Measurements from ENCODE around the gene RAB1A. TPM values are rescaled to one million over a fixed set of nuclear protein-coding genes. Genes with fewer than 3 reads are reported as not detected.

Gene RAB1A
- total RNA-seq, 1 experiment from 2014 or later: 119 TPM

DNA sequence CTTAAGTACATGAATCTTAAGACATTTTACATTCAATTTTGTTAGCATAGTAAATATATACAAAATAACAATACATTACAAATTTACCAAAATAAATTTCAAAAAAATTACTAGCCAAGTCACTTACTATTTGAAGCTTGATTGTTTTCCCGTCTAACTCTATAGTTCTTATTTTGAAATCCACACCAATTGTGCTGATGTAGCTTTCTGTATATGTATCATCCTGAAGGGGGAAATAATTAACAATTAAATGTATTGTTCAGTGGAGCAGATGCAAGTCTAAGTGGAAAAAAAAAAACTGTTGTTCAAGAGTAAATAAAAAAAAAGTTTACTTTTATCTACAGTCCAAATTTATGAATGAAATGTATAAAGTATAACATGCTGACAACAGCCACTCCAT, 32.1 kb downstream of the RAB1A start:
- ChIA-PET CTCF (no interaction called here), POLR2A (ENCODE audit: low non-redundant PET) (no interaction called here)
- no peak for TF ChIP-seq EZH2 (IDR thresholded peaks at IDR 0.05; ENCODE audit: borderline replicate concordance, low read depth, low read length, poor library complexity, severe bottlenecking)
- TF ChIP-seq, protein P1, sequence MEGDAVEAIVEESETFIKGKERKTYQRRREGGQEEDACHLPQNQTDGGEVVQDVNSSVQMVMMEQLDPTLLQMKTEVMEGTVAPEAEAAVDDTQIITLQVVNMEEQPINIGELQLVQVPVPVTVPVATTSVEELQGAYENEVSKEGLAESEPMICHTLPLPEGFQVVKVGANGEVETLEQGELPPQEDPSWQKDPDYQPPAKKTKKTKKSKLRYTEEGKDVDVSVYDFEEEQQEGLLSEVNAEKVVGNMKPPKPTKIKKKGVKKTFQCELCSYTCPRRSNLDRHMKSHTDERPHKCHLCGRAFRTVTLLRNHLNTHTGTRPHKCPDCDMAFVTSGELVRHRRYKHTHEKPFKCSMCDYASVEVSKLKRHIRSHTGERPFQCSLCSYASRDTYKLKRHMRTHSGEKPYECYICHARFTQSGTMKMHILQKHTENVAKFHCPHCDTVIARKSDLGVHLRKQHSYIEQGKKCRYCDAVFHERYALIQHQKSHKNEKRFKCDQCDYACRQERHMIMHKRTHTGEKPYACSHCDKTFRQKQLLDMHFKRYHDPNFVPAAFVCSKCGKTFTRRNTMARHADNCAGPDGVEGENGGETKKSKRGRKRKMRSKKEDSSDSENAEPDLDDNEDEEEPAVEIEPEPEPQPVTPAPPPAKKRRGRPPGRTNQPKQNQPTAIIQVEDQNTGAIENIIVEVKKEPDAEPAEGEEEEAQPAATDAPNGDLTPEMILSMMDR (conservative IDR thresholded peaks at IDR 0.05; ENCODE audit: low read depth, low read length): no peak
- Histone ChIP-seq H3K36me3 (ENCODE audit: insufficient read depth, low read length, poor library complexity, severe bottlenecking) (peaks cover 46% of the 10 kb centered on the region), H3K9me3 (ENCODE audit: low read depth, low read length, poor library complexity, severe bottlenecking) (no peaks in the 10 kb centered on the region), H3K27ac (ENCODE audit: low read depth, low read length, poor library complexity, severe bottlenecking) (no peak overlapping the region), H3K4me1 (ENCODE audit: insufficient read depth, low read length, poor library complexity, severe bottlenecking) (peaks cover 5% of the 10 kb centered on the region), H3K4me3 (ENCODE audit: low read depth, low read length, poor library complexity, severe bottlenecking) (no peak overlapping the region), H3K27me3 (replicated peaks; ENCODE audit: insufficient read depth, low read depth, low read length, poor library complexity) (no peaks in the 10 kb centered on the region)
- intact Hi-C loops (cut with micrococcal nuclease; ENCODE audit: unreplicated experiment): no loop called here
- no peak for DNase-seq (ENCODE audit: low spot score)
- BruUV-seq (replicated peaks): no TSS peak

DNA sequence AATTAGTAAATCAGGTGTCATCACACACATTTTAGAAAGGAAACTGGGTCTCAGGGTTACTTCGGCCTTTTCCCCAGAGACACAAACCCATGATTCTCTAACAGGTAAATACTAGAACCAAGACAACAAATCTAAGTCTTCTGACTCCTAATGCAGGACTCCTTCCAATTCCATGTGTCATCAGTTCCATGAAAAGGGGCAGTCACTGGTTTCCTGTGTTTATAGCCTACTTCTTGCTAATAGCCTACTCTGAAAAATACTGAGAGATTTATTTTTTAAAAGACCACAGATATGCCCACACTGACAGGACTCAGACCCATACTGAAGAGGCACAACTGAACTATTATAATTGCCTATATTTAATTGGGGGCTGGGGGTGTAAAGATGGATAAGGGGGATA, 33.0 kb downstream of the RAB1A start:
- intact Hi-C loops (cut with micrococcal nuclease; ENCODE audit: unreplicated experiment): no loop called here
- DNase-seq (ENCODE audit: low spot score): no peak
- POLR2A ChIA-PET (ENCODE audit: low non-redundant PET): no interaction called here
- Histone ChIP-seq H3K36me3 (ENCODE audit: insufficient read depth, low read length, poor library complexity, severe bottlenecking) (peaks cover 44% of the 10 kb centered on the region), H3K4me1 (ENCODE audit: insufficient read depth, low read length, poor library complexity, severe bottlenecking) (peaks cover 5% of the 10 kb centered on the region), H3K4me3 (ENCODE audit: low read depth, low read length, poor library complexity, severe bottlenecking) (no peak overlapping the region), H3K27ac (ENCODE audit: low read depth, low read length, poor library complexity, severe bottlenecking) (no peak overlapping the region), H3K9me3 (ENCODE audit: low read depth, low read length, poor library complexity, severe bottlenecking) (no peaks in the 10 kb centered on the region), H3K27me3 (replicated peaks; ENCODE audit: insufficient read depth, low read depth, low read length, poor library complexity) (no peaks in the 10 kb centered on the region)
- TF ChIP-seq EZH2 (IDR thresholded peaks at IDR 0.05; ENCODE audit: borderline replicate concordance, low read depth, low read length, poor library complexity, severe bottlenecking): no peak
- TF ChIP-seq, protein P1 (conservative IDR thresholded peaks at IDR 0.05; ENCODE audit: low read depth, low read length): no peak
- no TSS peak for BruUV-seq (replicated peaks)
- CTCF ChIA-PET: no interaction called here

DNA sequence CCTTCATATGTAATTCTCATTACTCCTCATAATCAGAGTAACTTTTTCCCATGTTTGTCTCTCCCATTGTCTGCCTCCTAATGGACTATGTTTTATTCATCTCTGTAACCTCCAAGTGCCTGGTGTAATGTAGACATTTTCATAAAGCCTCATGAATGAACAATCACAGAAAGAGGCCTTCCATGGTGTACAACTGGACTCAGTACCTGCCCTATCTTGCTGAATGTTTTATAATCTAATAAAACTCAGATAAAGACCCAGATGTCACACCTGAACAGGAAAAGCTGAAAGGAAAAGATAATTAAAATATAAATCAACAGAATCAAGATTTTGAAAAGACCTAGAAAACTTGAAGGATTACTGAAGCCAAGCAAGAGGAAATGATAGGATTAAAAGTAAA, 36.7 kb downstream of the RAB1A start:
- Histone ChIP-seq H3K27me3 (replicated peaks; ENCODE audit: insufficient read depth, low read depth, low read length, poor library complexity) (no peaks in the 10 kb centered on the region), H3K4me3 (ENCODE audit: low read depth, low read length, poor library complexity, severe bottlenecking) (no peak overlapping the region), H3K4me1 (ENCODE audit: insufficient read depth, low read length, poor library complexity, severe bottlenecking) (peaks cover 5% of the 10 kb centered on the region), H3K36me3 (ENCODE audit: insufficient read depth, low read length, poor library complexity, severe bottlenecking) (peaks cover 39% of the 10 kb centered on the region), H3K27ac (ENCODE audit: low read depth, low read length, poor library complexity, severe bottlenecking) (no peak overlapping the region), H3K9me3 (ENCODE audit: low read depth, low read length, poor library complexity, severe bottlenecking) (no peaks in the 10 kb centered on the region)
- ChIA-PET POLR2A (ENCODE audit: low non-redundant PET) (no interaction called here), CTCF (no interaction called here)
- DNase-seq (ENCODE audit: low spot score): no peak
- intact Hi-C loops (cut with micrococcal nuclease; ENCODE audit: unreplicated experiment): no loop called here
- TF ChIP-seq, protein P1 (conservative IDR thresholded peaks at IDR 0.05; ENCODE audit: low read depth, low read length): no peak
- no peak for TF ChIP-seq EZH2 (IDR thresholded peaks at IDR 0.05; ENCODE audit: borderline replicate concordance, low read depth, low read length, poor library complexity, severe bottlenecking)
- no TSS peak for BruUV-seq (replicated peaks)

Measured in A673 (cell line).